ENCODE measurements around the gene RIMKLA. TPM values are rescaled to one million over a fixed set of nuclear protein-coding genes. Genes with fewer than 3 reads are reported as not detected.

Gene RIMKLA
- total and polyA plus RNA-seq, 9 donors = 0.02 to 0.27 (median 0.14) TPM; not detected in 1

- DNase-seq = no peak
- TF ChIP-seq CTCF (IDR thresholded peaks at IDR 0.05) (no peak), POLR2A (IDR thresholded peaks at IDR 0.05) (no peak), EP300 (IDR thresholded peaks at IDR 0.05) (no peak)
- no peak overlapping the region for H3K27ac ChIP-seq
- H3K27me3 ChIP-seq = no peaks in the 10 kb centered on the region
- H3K9me3 ChIP-seq = no peaks in the 10 kb centered on the region
- H3K4me3 ChIP-seq = no peak overlapping the region
- no peaks in the 10 kb centered on the region for H3K4me1 ChIP-seq (ENCODE audit: insufficient read depth)
- intact Hi-C loops (cut with DNase I) = no loop called here
- 84 to 90% (median 86%) methylated on average over 3 of the region's 3 CpGs for WGBS, 3 donors
- H3K36me3 ChIP-seq = no peaks in the 10 kb centered on the region
These were observed 21.8 kb upstream of the RIMKLA start for GRCh38 chr1:42358791-42359190.

- Histone ChIP-seq H3K9me3 (no peaks in the 10 kb centered on the region), H3K4me1 (ENCODE audit: insufficient read depth) (no peaks in the 10 kb centered on the region), H3K4me3 (no peak overlapping the region), H3K36me3 (no peaks in the 10 kb centered on the region), H3K27me3 (no peaks in the 10 kb centered on the region), H3K27ac (no peak overlapping the region)
- 57 to 86% (median 75%) methylated on average over 1 of the region's 1 CpG for WGBS, 3 donors
- no peak for DNase-seq
- TF ChIP-seq EP300 (IDR thresholded peaks at IDR 0.05) (no peak), POLR2A (IDR thresholded peaks at IDR 0.05) (no peak), CTCF (IDR thresholded peaks at IDR 0.05) (no peak)
- intact Hi-C loops (cut with DNase I) = no loop called here
These were observed 21.1 kb upstream of the RIMKLA start for GRCh38 chr1:42359466-42359865.

- no peaks in the 10 kb centered on the region for H3K36me3 ChIP-seq
- no peak overlapping the region for H3K27ac ChIP-seq
- intact Hi-C loops (cut with DNase I) = no loop called here
- TF ChIP-seq EP300 (IDR thresholded peaks at IDR 0.05) (no peak), POLR2A (IDR thresholded peaks at IDR 0.05) (no peak), CTCF (IDR thresholded peaks at IDR 0.05) (no peak)
- no peaks in the 10 kb centered on the region for H3K4me1 ChIP-seq (ENCODE audit: insufficient read depth)
- DNase-seq = no peak
- no peaks in the 10 kb centered on the region for H3K27me3 ChIP-seq
- WGBS, 3 donors = 80 to 84% (median 80%) methylated on average over 6 of the region's 6 CpGs
- no peak overlapping the region for H3K4me3 ChIP-seq
- H3K9me3 ChIP-seq = no peaks in the 10 kb centered on the region
These were observed 16.5 kb upstream of the RIMKLA start for GRCh38 chr1:42364089-42364488.

- intact Hi-C loops (cut with DNase I) = no loop called here
- no peaks in the 10 kb centered on the region for H3K4me1 ChIP-seq (ENCODE audit: insufficient read depth)
- no peak overlapping the region for H3K4me3 ChIP-seq
- H3K27me3 ChIP-seq = no peaks in the 10 kb centered on the region
- H3K9me3 ChIP-seq = no peaks in the 10 kb centered on the region
- WGBS, 3 donors = 81 to 94% (median 91%) methylated on average over 2 of the region's 2 CpGs
- no peak for DNase-seq
- H3K36me3 ChIP-seq = no peaks in the 10 kb centered on the region
- no peak overlapping the region for H3K27ac ChIP-seq
- TF ChIP-seq POLR2A (IDR thresholded peaks at IDR 0.05) = no peak
These were observed 16.1 kb upstream of the RIMKLA start for GRCh38 chr1:42364542-42364941.

- H3K4me3 ChIP-seq = no peak overlapping the region
- WGBS, 3 donors = 72 to 76% (median 74%) methylated on average over 2 of the region's 2 CpGs
These were observed 15.5 kb upstream of the RIMKLA start for GRCh38 chr1:42365118-42365517.

More at GRCh38 chr1:42365118-42365517, 15.5 kb upstream of the RIMKLA start:
- Histone ChIP-seq H3K27me3 (no peaks in the 10 kb centered on the region), H3K27ac (no peak overlapping the region), H3K9me3 (no peaks in the 10 kb centered on the region), H3K36me3 (no peaks in the 10 kb centered on the region), H3K4me1 (ENCODE audit: insufficient read depth) (no peaks in the 10 kb centered on the region)
- intact Hi-C loops (cut with DNase I) = no loop called here
- DNase-seq = no peak
- TF ChIP-seq CTCF (IDR thresholded peaks at IDR 0.05) (no peak), EP300 (IDR thresholded peaks at IDR 0.05) (no peak), POLR2A (IDR thresholded peaks at IDR 0.05) (no peak)
